Hypothalamus (tissue), 51 donors: ENCODE results near the gene RAB40C.

Experiments
- DNase-seq, 51 donors: peaks; one replicate each; lab custom pipeline; 2025; lab: John Stamatoyannopoulos, UW

The RAB40C gene

GRCh38 chr16:558298-559020 is 31.4 kb upstream of the RAB40C start:
- no peak for DNase-seq

- no peak for DNase-seq
Measured at GRCh38 chr16:559021-559380, 30.9 kb upstream of the RAB40C start.

GRCh38 chr16:559411-560203 is 30.3 kb upstream of the RAB40C start:
- no peak for DNase-seq

- no peak for DNase-seq
Measured at GRCh38 chr16:560204-560700, 29.6 kb upstream of the RAB40C start, which contains the start of gene PRR35. TSS of gene PRR35 (plus strand) at chr16:560394. CDS start at chr16:563295, 2,901 bp downstream.

- DNase-seq, result no peak
Measured at GRCh38 chr16:560701-561412, 29.0 kb upstream of the RAB40C start.

GRCh38 chr16:561413-561794 is 28.5 kb upstream of the RAB40C start:
- DNase-seq, result no peak

GRCh38 chr16:561957-562938 is 27.6 kb upstream of the RAB40C start:
- DNase-seq, result no peak

- no peak for DNase-seq
Measured at GRCh38 chr16:563072-563644, 26.7 kb upstream of the RAB40C start.

- no peak for DNase-seq
Measured at GRCh38 chr16:564690-565418, 25.0 kb upstream of the RAB40C start.

- DNase-seq, result no peak
Measured at GRCh38 chr16:565419-566330, 24.2 kb upstream of the RAB40C start.

GRCh38 chr16:566475-567372 is 23.1 kb upstream of the RAB40C start, which contains the start of gene NHLRC4:
TSS of gene NHLRC4 (plus strand) at chr16:567005. CDS start at chr16:568048, 1,043 bp downstream.
- peak in 3 of 51 donors; percentile 11 to 13 (median 12) for DNase-seq

- DNase-seq, result no peak
Measured at GRCh38 chr16:567373-568256, 22.3 kb upstream of the RAB40C start.

- no peak for DNase-seq
Measured at GRCh38 chr16:568401-569258, 21.2 kb upstream of the RAB40C start.

- peak in 47 of 51 donors; percentile 18 to 87 (median 54) for DNase-seq
Measured at GRCh38 chr16:569445-570254, 20.2 kb upstream of the RAB40C start, which contains the start of gene PIGQ. TSS of gene PIGQ (plus strand) at chr16:569968. CDS start at chr16:574075, 4,107 bp downstream.
